ENCODE data around the gene CNTNAP2.

GRCh38 chr7:146136357-146136875 lies 19.8 kb downstream of the CNTNAP2 start:
- TF ChIP-seq CTCF (IDR thresholded peaks at IDR 0.05) (no peak), POLR2A (IDR thresholded peaks at IDR 0.05) (no peak)

Measured in testis (tissue), 2 donors.